Activated CD4-positive, alpha-beta T cell treated with anti-CD3 and anti-CD28 coated beads, Interleukin-2, amount 10 ng/mL, durations not matched to agents 7 days and 5 days (primary cell): ENCODE results near the gene XPR1. TPM values are rescaled to one million over a fixed set of nuclear protein-coding genes. Genes with fewer than 3 reads are reported as not detected.
"Not testable (repeated sequence)": the region's sequence is repeated elsewhere in the genome, so short reads cannot be mapped to it uniquely, and the experiment has no call there.

Experiments used
- CTCF ChIA-PET: fragments of 350-600 bp; sonication (Branson Sonifier 250); formaldehyde crosslinking; loops from one replicate; lab custom pipeline; 2021; ENCODE audit warnings: antibody characterized with exemption; lab: Charles Lee
- POLR2A ChIA-PET: fragments of 350-600 bp; sonication (Branson Sonifier 250); formaldehyde crosslinking; loops from one replicate; lab custom pipeline; 2021; ENCODE audit warnings: antibody characterized with exemption; lab: Charles Lee
- DNase-seq: peaks from one replicate; pipeline ENCODE4 v3.0.0-alpha.2; 2020
- H3K27ac Mint-ChIP-seq: one replicate; pipeline ENCODE4 v1.8.0; 2021; ENCODE audit warnings: mild to moderate bottlenecking, moderate library complexity, mixed read lengths
- H3K27me3 Mint-ChIP-seq: one replicate; pipeline ENCODE4 v1.8.0; 2021; ENCODE audit warnings: mixed read lengths
- H3K36me3 Mint-ChIP-seq: one replicate; pipeline ENCODE4 v1.8.0; 2021; ENCODE audit warnings: low read depth, mixed read lengths
- H3K4me1 Mint-ChIP-seq: one replicate; pipeline ENCODE4 v1.8.0; 2021; ENCODE audit warnings: mixed read lengths
- H3K4me3 Mint-ChIP-seq: one replicate; pipeline ENCODE4 v1.8.0; 2021; ENCODE audit warnings: mild to moderate bottlenecking, moderate library complexity, mixed read lengths
- H3K9me3 Mint-ChIP-seq: one replicate; pipeline ENCODE4 v1.8.0; 2021; ENCODE audit warnings: mixed read lengths
- total RNA-seq, 2 experiments: library from RNA; stranded (reverse); gene quantifications; one replicate each; pipeline ENCODE4 v1.2.3, GENCODE V29; 2021

Gene XPR1
- total RNA-seq, 2 experiments from 2014 or later = 18.0 to 20.5 TPM

GRCh38 chr1:180849031-180849775 is 217.4 kb downstream of the XPR1 start:
- no peak for DNase-seq
- Mint-ChIP-seq H3K4me3 (no peak overlapping the region), H3K4me1 (peaks cover 27% of the 10 kb centered on the region), H3K9me3 (peaks cover 12% of the 10 kb centered on the region), H3K36me3 (peaks cover 22% of the 10 kb centered on the region), H3K27ac (no peak overlapping the region), H3K27me3 (no peaks in the 10 kb centered on the region)
- ChIA-PET POLR2A (no interaction called here), CTCF (interaction anchor here (0.8 kb wide), 1 partner anchor 26 kb away, joined by 3 read pairs; no protein-coding TSS in a partner anchor)

DNA sequence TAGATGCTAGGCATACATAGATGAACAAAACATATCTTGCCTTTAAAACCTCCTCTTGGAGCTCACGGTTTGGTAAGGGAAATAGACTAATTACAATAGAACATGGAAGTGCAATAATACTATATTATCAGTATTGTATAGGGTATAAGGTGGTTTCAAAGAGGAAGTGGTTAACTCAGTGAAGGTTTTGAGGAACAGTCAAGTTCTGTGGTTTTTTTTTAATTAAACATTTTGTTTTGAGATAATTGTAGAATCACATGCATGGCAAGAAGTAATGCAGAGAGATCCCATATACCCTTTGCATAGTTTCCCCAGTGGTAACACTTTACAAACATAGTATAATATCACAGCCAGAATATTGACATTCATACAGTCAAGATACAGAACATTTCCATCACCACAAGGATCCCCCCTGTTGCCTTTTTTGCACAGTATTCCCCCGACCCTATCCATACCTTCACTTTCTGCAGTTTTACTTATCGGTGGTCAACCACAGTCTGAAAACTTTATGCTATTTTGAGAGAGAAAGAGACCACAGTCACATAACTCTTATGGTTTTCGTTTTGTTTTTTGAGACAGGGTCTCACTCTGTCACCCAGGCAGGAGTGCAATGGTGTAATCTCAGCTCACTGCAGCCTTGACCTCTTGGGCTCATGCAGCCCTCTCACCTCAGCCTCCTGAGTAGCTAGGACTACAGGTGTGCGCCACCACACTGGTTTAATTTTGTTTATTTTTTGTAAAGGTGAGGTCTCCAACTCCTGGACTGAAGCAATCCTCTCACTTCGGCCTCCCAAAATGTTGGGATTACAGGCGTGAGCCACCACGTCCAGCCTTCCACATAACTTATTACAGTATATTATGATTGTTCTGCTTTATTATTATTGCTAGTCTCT is 220.4 kb downstream of the XPR1 start:
- peaks cover 32% of the 10 kb centered on the region for H3K4me1 Mint-ChIP-seq
- H3K27me3 Mint-ChIP-seq = no peaks in the 10 kb centered on the region
- no peak overlapping the region for H3K4me3 Mint-ChIP-seq
- peaks cover 12% of the 10 kb centered on the region for H3K9me3 Mint-ChIP-seq
- H3K27ac Mint-ChIP-seq = peak overlapping the region; percentile 56
- ChIA-PET CTCF (no interaction called here), POLR2A (no interaction called here)
- no peak for DNase-seq
- H3K36me3 Mint-ChIP-seq = peaks cover 22% of the 10 kb centered on the region

- no peak overlapping the region for H3K4me3 Mint-ChIP-seq
- no peaks in the 10 kb centered on the region for H3K27me3 Mint-ChIP-seq
- peaks cover 32% of the 10 kb centered on the region for H3K4me1 Mint-ChIP-seq
- no peak for DNase-seq
- peaks cover 12% of the 10 kb centered on the region for H3K9me3 Mint-ChIP-seq
- H3K36me3 Mint-ChIP-seq = peaks cover 20% of the 10 kb centered on the region
- CTCF ChIA-PET = interaction anchor here (0.6 kb wide), 1 partner anchor 1113 kb away, joined by 3 read pairs; no protein-coding TSS in a partner anchor
- no peak overlapping the region for H3K27ac Mint-ChIP-seq
- POLR2A ChIA-PET = no interaction called here
Observed at GRCh38 chr1:180854001-180854400, 222.2 kb downstream of the XPR1 start.

- peaks cover 32% of the 10 kb centered on the region for H3K4me1 Mint-ChIP-seq
- no peaks in the 10 kb centered on the region for H3K27me3 Mint-ChIP-seq
- ChIA-PET CTCF (interaction anchor here (0.6 kb wide), 1 partner anchor 1113 kb away, joined by 3 read pairs; no protein-coding TSS in a partner anchor), POLR2A (no interaction called here)
- DNase-seq = no peak
- peaks cover 20% of the 10 kb centered on the region for H3K36me3 Mint-ChIP-seq
- no peak overlapping the region for H3K4me3 Mint-ChIP-seq
- H3K27ac Mint-ChIP-seq = no peak overlapping the region
- H3K9me3 Mint-ChIP-seq = peaks cover 12% of the 10 kb centered on the region
Observed at GRCh38 chr1:180854456-180854855, 222.6 kb downstream of the XPR1 start.

DNA sequence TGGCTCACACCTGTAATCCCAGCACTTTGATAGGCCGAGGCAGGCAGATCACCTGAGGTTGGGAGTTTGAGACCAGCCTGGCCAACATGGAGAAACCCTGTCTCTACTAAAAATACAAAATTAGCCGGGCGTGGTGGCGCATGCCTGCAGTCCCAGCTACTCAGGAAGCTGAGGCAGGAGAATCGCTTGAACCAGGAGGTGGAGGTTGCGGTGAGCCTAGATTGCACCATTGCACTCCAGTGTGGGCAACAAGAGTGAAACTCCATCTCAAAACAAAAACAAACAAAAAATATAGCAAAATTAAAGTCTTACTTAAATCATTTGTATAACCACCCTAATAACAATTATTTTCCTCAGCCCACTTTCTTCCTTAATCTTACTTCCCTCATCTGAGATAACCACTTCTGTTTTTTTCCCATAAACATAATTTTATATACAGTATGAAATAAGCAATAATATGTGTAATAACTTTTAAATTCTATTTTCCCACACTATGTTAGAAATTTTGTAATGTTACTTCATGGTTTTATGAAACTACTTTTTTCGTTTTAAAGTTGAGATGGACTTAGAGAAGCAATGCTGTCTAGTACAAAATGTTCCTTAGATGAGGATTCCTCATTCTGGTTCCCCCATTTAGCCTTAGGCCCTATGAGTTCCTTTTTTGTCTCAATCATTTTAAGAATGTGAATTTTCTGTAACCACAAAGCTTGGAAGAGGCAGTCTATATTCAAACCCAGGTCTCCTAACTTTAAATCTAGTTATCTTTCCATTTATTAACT is 226.3 kb downstream of the XPR1 start:
- H3K36me3 Mint-ChIP-seq, H3K9me3 Mint-ChIP-seq, H3K27me3 Mint-ChIP-seq, DNase-seq, CTCF ChIA-PET, H3K27ac Mint-ChIP-seq, H3K4me3 Mint-ChIP-seq, POLR2A ChIA-PET: not testable (repeated sequence)
- peaks cover 15% of the 10 kb centered on the region for H3K4me1 Mint-ChIP-seq

DNA sequence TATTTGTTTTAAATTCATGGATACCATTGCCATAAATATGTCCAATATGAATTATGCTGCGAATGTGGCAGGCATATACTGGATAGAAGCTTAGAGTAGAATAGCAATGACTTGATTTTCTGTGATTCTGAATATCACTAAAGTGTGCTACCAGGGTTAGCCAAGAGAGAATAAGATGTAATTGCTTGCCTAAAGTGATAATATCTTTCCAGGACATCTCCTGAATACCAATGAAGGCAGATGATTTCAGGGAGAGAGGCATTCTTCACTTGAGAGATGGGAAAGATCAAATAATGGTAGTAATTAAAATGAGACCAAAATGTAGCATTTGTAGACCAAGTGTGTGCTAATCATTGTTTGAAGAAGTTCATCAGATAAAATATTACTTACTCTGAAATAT is 227.5 kb downstream of the XPR1 start:
- Mint-ChIP-seq H3K27me3 (no peaks in the 10 kb centered on the region), H3K4me3 (no peak overlapping the region), H3K9me3 (no peaks in the 10 kb centered on the region), H3K27ac (no peak overlapping the region), H3K36me3 (no peaks in the 10 kb centered on the region), H3K4me1 (peaks cover 4% of the 10 kb centered on the region)
- POLR2A ChIA-PET = no interaction called here
- CTCF ChIA-PET = interaction anchor here (1.2 kb wide), 1 partner anchor 330 kb away, joined by 3 read pairs; no protein-coding TSS in a partner anchor
- no peak for DNase-seq

GRCh38 chr1:180860535-180860934 is 228.7 kb downstream of the XPR1 start:
- Mint-ChIP-seq H3K9me3 (no peaks in the 10 kb centered on the region), H3K4me1 (no peaks in the 10 kb centered on the region), H3K27ac (no peak overlapping the region), H3K27me3 (no peaks in the 10 kb centered on the region), H3K36me3 (no peaks in the 10 kb centered on the region), H3K4me3 (no peak overlapping the region)
- ChIA-PET POLR2A (no interaction called here), CTCF (no interaction called here)
- no peak for DNase-seq

- Mint-ChIP-seq H3K9me3 (no peaks in the 10 kb centered on the region), H3K4me3 (no peak overlapping the region), H3K27me3 (no peaks in the 10 kb centered on the region), H3K27ac (no peak overlapping the region), H3K36me3 (no peaks in the 10 kb centered on the region), H3K4me1 (no peaks in the 10 kb centered on the region)
- no peak for DNase-seq
- ChIA-PET POLR2A (no interaction called here), CTCF (interaction anchor here (1.1 to 3.0 kb wide), 5 partner anchors 193 to 357 kb away, joined by 3 to 19 read pairs (median 4); no protein-coding TSS in a partner anchor)
Observed at GRCh38 chr1:180862305-180862704, 230.5 kb downstream of the XPR1 start.

DNA sequence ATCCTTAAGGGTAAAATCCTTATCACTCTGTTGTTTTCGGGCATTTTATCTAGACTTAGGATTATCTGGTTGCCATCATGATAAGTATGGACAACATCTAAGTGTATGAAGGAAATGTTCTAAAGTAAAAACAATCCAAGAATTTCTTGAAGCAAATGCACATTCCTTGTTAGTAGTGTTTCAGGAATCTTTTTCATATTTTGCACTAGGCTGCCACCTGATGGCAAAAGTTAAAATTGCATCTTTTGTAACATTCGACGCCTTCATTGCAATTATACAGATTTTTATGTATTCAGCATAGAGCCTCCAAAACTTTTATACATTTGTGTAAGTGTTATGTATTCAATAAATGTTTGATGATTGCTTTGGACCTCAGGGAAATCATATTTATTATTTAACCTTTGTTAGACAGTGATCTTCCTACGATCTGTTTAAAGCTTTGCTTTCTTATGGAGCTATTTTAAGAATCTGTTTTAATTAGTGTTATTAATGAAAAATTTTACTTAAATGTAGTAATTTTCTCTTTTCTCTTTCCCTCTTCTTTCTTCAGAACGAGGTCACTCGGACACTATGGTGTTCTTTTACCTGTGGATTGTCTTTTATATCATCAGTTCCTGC is 231.4 kb downstream of the XPR1 start:
- H3K36me3 Mint-ChIP-seq = no peaks in the 10 kb centered on the region
- POLR2A ChIA-PET = interaction anchor here (0.6 kb wide), 1 partner anchor 100 kb away, joined by 3 read pairs; no protein-coding TSS in a partner anchor
- DNase-seq = peak; percentile 56

DNA sequence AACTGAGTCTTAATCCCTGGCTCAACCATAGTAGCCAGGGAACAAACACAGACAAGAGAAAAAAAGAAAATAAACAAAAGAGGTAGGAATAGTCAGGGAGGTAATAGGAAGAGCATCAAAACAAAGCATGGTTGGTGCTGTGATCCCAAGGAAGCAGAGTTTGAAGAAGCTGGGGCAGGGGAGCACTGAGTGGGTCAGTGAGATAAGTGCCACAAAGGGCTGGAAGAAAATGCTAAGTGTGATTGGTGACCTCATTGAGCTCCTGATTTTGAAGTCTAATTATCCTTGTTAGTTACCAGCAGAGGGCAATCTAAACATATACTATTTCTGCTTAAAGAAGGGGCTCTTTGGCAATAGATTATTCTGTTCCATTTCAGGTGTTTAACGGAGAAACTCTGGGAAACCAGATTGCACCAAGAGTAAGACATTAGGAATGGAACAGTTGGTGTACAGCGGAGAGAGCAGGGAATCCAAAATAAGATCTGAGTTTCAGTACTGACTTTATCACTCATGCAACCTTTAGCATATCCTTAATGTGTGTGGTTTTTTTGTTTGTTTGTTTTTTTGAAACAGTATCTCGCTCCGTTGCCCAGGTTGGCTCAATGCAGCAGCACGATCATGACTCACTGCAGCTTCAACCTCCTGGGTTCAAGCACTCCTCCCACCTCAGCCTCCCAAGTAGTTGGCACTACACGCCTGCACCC is 250.1 kb downstream of the XPR1 start:
- ChIA-PET POLR2A (interaction anchor here (0.7 kb wide), 1 partner anchor 69 kb away, joined by 3 read pairs; no protein-coding TSS in a partner anchor), CTCF (interaction anchor here (0.6 to 1.3 kb wide), 5 partner anchors 9 to 343 kb away, joined by 3 to 5 read pairs (median 4); no protein-coding TSS in a partner anchor)
- no peaks in the 10 kb centered on the region for H3K4me1 Mint-ChIP-seq
- no peaks in the 10 kb centered on the region for H3K27me3 Mint-ChIP-seq
- no peaks in the 10 kb centered on the region for H3K9me3 Mint-ChIP-seq
- H3K4me3 Mint-ChIP-seq = no peak overlapping the region
- H3K36me3 Mint-ChIP-seq = peaks cover 4% of the 10 kb centered on the region
- no peak for DNase-seq
- no peak overlapping the region for H3K27ac Mint-ChIP-seq

More for the DNA sequence above, 231.4 kb downstream of the XPR1 start:
- Mint-ChIP-seq H3K9me3 (no peaks in the 10 kb centered on the region), H3K27me3 (no peaks in the 10 kb centered on the region), H3K4me1 (no peaks in the 10 kb centered on the region), H3K4me3 (no peak overlapping the region), H3K27ac (no peak overlapping the region)
- CTCF ChIA-PET = interaction anchor here (1.1 to 3.0 kb wide), 5 partner anchors 192 to 358 kb away, joined by 3 to 19 read pairs (median 4); no protein-coding TSS in a partner anchor

GRCh38 chr1:180884588-180885300 is 252.9 kb downstream of the XPR1 start:
- Mint-ChIP-seq H3K4me3 (no peak overlapping the region), H3K27me3 (no peaks in the 10 kb centered on the region), H3K4me1 (no peaks in the 10 kb centered on the region), H3K36me3 (peaks cover 4% of the 10 kb centered on the region), H3K9me3 (no peaks in the 10 kb centered on the region), H3K27ac (no peak overlapping the region)
- ChIA-PET CTCF (interaction anchor here (0.6 kb wide), 1 partner anchor 49 kb away, joined by 6 read pairs; no protein-coding TSS in a partner anchor), POLR2A (no interaction called here)
- DNase-seq = no peak
